Inferior parietal cortex (tissue), 1 donor: Measurements from ENCODE around the gene SF3B1.
"Not testable (repeated sequence)": the region's sequence is repeated elsewhere in the genome, so short reads cannot be mapped to it uniquely, and the experiment has no call there.

ENCODE experiments used
- DNase-seq: peaks from one replicate; pipeline ENCODE4 v3.0.0-alpha.2; 2016; ENCODE audit errors: extremely low spot score

The SF3B1 gene

GRCh38 chr2:197433780-197434438, 919 bp downstream of the SF3B1 start:
- DNase-seq = no peak

GRCh38 chr2:197432527-197432926, 2.3 kb downstream of the SF3B1 start:
- not testable (repeated sequence) for DNase-seq

GRCh38 chr2:197431858-197432257, 3.0 kb downstream of the SF3B1 start:
- no peak for DNase-seq

GRCh38 chr2:197427986-197428385, 6.8 kb downstream of the SF3B1 start:
- no peak for DNase-seq

GRCh38 chr2:197426723-197427603, 7.9 kb downstream of the SF3B1 start:
- no peak for DNase-seq

- DNase-seq = no peak
These were observed 9.3 kb downstream of the SF3B1 start for GRCh38 chr2:197425550-197425949.

- no peak for DNase-seq
These were observed 11.5 kb downstream of the SF3B1 start for GRCh38 chr2:197423307-197423706.

GRCh38 chr2:197419438-197419837, 15.4 kb downstream of the SF3B1 start:
- DNase-seq = no peak

GRCh38 chr2:197416268-197416667, 18.6 kb downstream of the SF3B1 start:
- DNase-seq = no peak

GRCh38 chr2:197414515-197414914, 20.3 kb downstream of the SF3B1 start:
- no peak for DNase-seq

GRCh38 chr2:197414039-197414438, 20.8 kb downstream of the SF3B1 start:
- DNase-seq = no peak

- DNase-seq = no peak
These were observed 29.2 kb downstream of the SF3B1 start for GRCh38 chr2:197405582-197405981.

- DNase-seq = no peak
These were observed 34.8 kb downstream of the SF3B1 start for GRCh38 chr2:197399887-197400540.

- no peak for DNase-seq
These were observed 35.9 kb downstream of the SF3B1 start for GRCh38 chr2:197398913-197399312.

- DNase-seq = no peak
These were observed 43.6 kb downstream of the SF3B1 start for GRCh38 chr2:197391220-197391717.

GRCh38 chr2:197388866-197389587, 45.8 kb downstream of the SF3B1 start:
- no peak for DNase-seq

GRCh38 chr2:197387179-197387578, 47.6 kb downstream of the SF3B1 start:
- DNase-seq = no peak

- DNase-seq = no peak
These were observed 48.6 kb downstream of the SF3B1 start for GRCh38 chr2:197386242-197386641.

- DNase-seq = no peak
These were observed 51.0 kb downstream of the SF3B1 start for GRCh38 chr2:197383825-197384224.

GRCh38 chr2:197381641-197382040, 53.2 kb downstream of the SF3B1 start:
- DNase-seq = no peak

- not testable (repeated sequence) for DNase-seq
These were observed 54.9 kb downstream of the SF3B1 start for GRCh38 chr2:197379918-197380309.
